Subcutaneous adipose tissue (tissue), 4 donors: ENCODE measurements around the gene CCDC148. TPM values are rescaled to one million over a fixed set of nuclear protein-coding genes. Genes with fewer than 3 reads are reported as not detected.

ENCODE experiments used
- total RNA-seq, 4 donors: library from RNA; depleted of rRNA; stranded (reverse); fragments of >200 nt; gene quantifications; one replicate each; pipeline ENCODE4 v1.1.0, GENCODE V29; 2016
- TF ChIP-seq, protein P1 (sequence below): fragments of 450-650 bp; IDR thresholded peaks from one replicate; pipeline ENCODE4 v1.5.1; 2016; ENCODE audit warnings: low read depth, mild to moderate bottlenecking, control low read depth, antibody characterized with exemption, moderate library complexity

CCDC148 gene
- total RNA-seq, 4 donors from 2014 or later, result 0.51 to 2.0 (median 1.3) TPM

DNA sequence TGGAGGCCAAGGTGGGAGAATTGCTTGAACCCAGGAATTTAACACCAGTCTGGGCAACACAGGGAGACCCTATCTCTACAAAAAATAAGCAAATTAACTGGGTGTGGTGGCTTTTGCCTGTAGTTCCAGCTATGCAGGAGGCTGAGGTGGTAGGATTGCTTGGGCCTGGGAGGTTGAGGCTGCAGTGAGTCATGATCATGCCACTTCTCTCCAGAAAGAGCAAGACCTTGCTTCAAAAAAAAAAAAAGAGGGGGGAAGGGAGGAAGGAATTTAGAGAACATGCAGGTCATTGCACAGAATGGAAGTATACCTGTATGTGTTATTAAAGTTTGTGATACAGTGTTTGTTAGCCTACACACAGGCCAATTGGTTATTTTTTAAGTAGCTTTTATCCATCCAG, 26.0 kb upstream of the CCDC148 start:
- TF ChIP-seq, protein P1, sequence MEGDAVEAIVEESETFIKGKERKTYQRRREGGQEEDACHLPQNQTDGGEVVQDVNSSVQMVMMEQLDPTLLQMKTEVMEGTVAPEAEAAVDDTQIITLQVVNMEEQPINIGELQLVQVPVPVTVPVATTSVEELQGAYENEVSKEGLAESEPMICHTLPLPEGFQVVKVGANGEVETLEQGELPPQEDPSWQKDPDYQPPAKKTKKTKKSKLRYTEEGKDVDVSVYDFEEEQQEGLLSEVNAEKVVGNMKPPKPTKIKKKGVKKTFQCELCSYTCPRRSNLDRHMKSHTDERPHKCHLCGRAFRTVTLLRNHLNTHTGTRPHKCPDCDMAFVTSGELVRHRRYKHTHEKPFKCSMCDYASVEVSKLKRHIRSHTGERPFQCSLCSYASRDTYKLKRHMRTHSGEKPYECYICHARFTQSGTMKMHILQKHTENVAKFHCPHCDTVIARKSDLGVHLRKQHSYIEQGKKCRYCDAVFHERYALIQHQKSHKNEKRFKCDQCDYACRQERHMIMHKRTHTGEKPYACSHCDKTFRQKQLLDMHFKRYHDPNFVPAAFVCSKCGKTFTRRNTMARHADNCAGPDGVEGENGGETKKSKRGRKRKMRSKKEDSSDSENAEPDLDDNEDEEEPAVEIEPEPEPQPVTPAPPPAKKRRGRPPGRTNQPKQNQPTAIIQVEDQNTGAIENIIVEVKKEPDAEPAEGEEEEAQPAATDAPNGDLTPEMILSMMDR, result no peak

GRCh38 chr2:158481116-158481515, 24.6 kb upstream of the CCDC148 start:
- TF ChIP-seq, protein P1, result no peak

DNA sequence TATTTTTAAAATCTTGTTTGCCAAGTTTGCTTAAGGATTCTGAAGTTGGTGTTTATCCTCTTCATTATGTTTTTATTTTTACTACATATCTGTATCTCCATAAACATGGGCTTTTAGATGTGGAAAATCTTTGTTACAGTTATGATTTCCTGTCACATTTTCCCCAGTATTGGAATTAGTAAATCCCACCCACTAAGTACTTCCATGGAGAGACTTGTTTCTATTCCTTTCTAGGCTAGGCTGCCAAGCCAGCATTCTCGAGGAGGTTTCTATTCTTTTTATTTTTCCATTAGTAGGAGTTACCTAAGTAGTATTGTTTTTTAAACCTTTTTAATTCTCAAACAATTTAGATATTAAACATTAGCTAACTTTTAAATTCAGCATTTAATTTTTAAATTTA, 22.3 kb upstream of the CCDC148 start:
- TF ChIP-seq, protein P1, result no peak

DNA sequence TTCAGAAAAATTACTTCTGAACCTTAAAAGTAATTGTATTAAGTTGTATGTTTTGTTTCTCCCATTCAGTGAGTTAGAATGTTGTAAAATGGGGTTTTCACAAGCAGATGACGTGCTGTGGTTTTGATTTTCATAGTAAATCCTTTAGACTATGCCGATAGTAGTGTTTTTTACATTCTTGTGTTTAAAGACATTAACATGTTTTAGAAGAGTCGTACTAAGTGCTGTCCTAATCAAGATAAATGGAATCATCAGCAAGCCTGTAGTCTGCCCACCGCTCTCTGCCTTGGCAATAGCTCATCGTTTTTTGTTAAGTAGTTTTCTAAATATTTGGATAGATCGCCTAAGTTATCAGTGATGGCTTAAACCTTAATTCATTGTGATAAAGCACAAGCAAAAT, 21.7 kb upstream of the CCDC148 start:
- TF ChIP-seq, protein P1, result no peak

GRCh38 chr2:158477202-158477601, 20.6 kb upstream of the CCDC148 start:
- TF ChIP-seq, protein P1, result no peak

DNA sequence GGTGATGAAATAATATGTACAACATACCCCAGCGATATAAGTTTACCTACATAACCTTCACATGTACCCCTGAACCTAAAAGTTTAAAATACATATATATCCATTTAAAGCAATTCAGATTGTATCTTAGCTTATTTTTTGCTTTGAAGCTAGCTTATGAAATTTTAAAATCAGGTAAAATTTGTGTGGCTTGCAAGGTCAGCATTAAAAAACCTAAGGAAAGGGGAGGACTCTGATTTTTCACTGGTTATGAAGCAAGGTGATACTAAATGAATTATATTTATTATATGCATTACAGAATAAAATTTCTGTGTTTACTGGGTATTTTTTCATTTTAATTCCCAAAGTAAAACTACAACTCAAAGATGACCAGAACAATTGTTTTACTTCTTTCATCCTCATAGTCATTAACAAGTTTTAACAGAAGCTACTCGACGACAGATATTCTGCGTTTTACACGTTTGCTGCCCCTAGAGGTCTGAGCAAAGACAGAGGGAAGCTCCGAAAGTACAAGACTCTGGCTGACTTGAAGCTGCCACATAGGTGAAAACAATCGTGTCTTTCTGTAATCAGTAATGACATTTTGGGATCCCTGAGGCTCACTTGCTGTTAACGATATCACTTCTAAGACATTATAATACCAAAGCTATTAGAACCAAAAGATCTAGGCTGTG, 17.3 kb upstream of the CCDC148 start:
- TF ChIP-seq, protein P1, result no peak

GRCh38 chr2:158467248-158467647, 10.7 kb upstream of the CCDC148 start:
- TF ChIP-seq, protein P1, result no peak
